Endothelial cell of umbilical vein (primary cell): ENCODE data around the gene MALT1.

Source experiments
- CTCF ChIP-seq, 2 donors: IDR thresholded peaks; 1 replicate in 1 of 2; 2 replicates in 1 of 2; pipeline ENCODE4 v1.5.1; 2011; ENCODE audit warnings: low read length in 2 of 2, mild to moderate bottlenecking in 2 of 2, moderate library complexity in 2 of 2, control low read depth in 1 of 2, inconsistent platforms in 1 of 2, low read depth in 1 of 2; ENCODE audit not compliant: insufficient read depth in 1 of 2; ENCODE audit errors: extremely low read depth in 1 of 2
- GATA2 ChIP-seq: IDR thresholded peaks from 2 replicates; pipeline ENCODE4 v1.7.0; 2011; ENCODE audit warnings: low read depth, mild to moderate bottlenecking, moderate library complexity, mixed read lengths, low read length; ENCODE audit not compliant: insufficient read length, insufficient read depth
- JUN ChIP-seq: IDR thresholded peaks from 2 replicates; pipeline ENCODE4 v1.6.1; 2011; ENCODE audit warnings: borderline replicate concordance, low read depth; ENCODE audit not compliant: insufficient read length, insufficient read depth
- POLR2A ChIP-seq: IDR thresholded peaks from 2 replicates; pipeline ENCODE4 v1.6.1; 2012; ENCODE audit warnings: low read depth, mild to moderate bottlenecking, control low read depth, low read length
- POLR2AphosphoS5 ChIP-seq: IDR thresholded peaks from 2 replicates; pipeline ENCODE4 v1.6.1; 2012; ENCODE audit warnings: low read depth, mild to moderate bottlenecking, control low read depth, low read length, moderate library complexity; ENCODE audit not compliant: insufficient read depth

DNA sequence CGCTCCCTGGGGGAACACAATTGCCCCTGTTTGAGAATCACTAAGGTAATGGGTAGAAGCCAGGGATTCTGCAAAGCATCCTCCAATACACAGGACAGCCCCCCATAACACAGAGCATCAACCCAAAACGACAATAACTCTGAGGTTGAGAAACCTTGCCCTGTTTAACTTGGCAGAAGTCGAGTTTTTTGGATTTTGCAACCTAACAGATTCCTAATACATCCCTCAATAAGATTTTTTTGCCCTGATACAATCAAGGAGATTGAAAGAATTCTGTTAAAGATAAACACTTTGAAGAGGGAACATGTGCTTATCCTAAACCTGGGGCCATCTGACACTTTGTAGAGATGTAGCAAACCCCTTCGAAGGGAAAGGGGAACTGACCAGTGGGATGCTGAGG, 100.9 kb downstream of the MALT1 start:
- TF ChIP-seq CTCF (IDR thresholded peaks at IDR 0.05; ENCODE audit: extremely low read depth in 1 of 2, insufficient read depth in 1 of 2, low read depth in 1 of 2, low read length in 2 of 2): no peak
- TF ChIP-seq POLR2A: no peak
- no peak for TF ChIP-seq JUN
- TF ChIP-seq GATA2: no peak
- no peak for TF ChIP-seq POLR2AphosphoS5
